Lower leg skin (tissue), 4 donors: ENCODE results near the gene CCL16. TPM values are rescaled to one million over a fixed set of nuclear protein-coding genes. Genes with fewer than 3 reads are reported as not detected.
"Not testable (repeated sequence)": the region's sequence is repeated elsewhere in the genome, so short reads cannot be mapped to it uniquely, and the experiment has no call there.

Experiments used
- DNase-seq, 2 donors: peaks; one replicate each; pipeline ENCODE4 v3.0.0-alpha.2; 2019; ENCODE audit warnings: low spot score in 2 of 2
- H3K4me3 ChIP-seq: fragments of 200-600 bp; sonication (generic); 2 replicates; pipeline ENCODE4 v1.5.1; 2017; ENCODE audit warnings: mild to moderate bottlenecking, low read depth; ENCODE audit not compliant: poor library complexity, severe bottlenecking
- CTCF ChIP-seq, 3 donors: fragments of 450-650 bp; IDR thresholded peaks; one replicate each; pipeline ENCODE4 v1.5.1; 2016; ENCODE audit warnings: antibody characterized with exemption in 3 of 3, mild to moderate bottlenecking in 3 of 3, moderate library complexity in 2 of 3
- POLR2A ChIP-seq, 2 donors: fragments of 450-650 bp; IDR thresholded peaks; one replicate each; pipeline ENCODE4 v1.6.1; 2016 to 2017; ENCODE audit warnings: antibody characterized with exemption in 2 of 2, mild to moderate bottlenecking in 1 of 2, moderate library complexity in 1 of 2
- WGBS, 2 donors: methylation state at CpG; one replicate each; pipeline ENCODE4 v1.1.5; 2018; 5-methylcytosine and 5-hydroxymethylcytosine counted together
- intact Hi-C: fragments of 100-400 bp; cut with DNase I; formaldehyde crosslinking; loops from one replicate; pipeline ENCODE4 v1.15.0; 2023; ENCODE audit warnings: low total_unique reads
- total RNA-seq, 4 donors: library from RNA; depleted of rRNA; stranded (reverse); fragments of >200 nt; gene quantifications; one replicate each; pipeline ENCODE4 v1.1.0, GENCODE V29; 2016

Gene CCL16
- total RNA-seq, 4 donors from 2014 or later: 0.39 TPM; not detected in 3

DNA sequence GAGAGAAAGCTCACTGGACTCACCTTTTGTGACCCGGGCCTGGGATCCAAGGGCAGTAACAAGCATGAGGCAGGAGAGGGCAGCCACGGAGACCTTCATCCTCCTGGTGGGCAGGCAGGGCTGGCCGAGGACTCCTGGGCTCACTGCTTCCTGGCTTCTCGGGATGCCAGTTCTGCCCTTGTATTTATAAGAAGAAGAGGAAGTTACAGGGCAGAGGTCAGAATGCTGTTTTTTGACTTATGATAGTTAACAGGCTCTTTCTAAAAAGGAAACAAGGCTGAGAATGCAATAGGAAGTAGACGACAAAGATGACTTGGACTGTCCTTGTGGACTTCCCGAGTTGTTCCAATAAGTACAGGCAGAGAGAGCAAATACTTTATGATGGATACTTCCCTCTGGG, 36.5 kb upstream of the CCL16 start, which contains the start of gene CCL23:
CCL23 (minus strand) TSS at position 174 of the 400 bp plus-strand sequence; CDS start at position 99, 75 bp downstream.
- DNase-seq: no peak
- WGBS, 2 donors: 59 to 60% methylated on average over 6 of the region's 6 CpGs
- no peak for TF ChIP-seq POLR2A (IDR thresholded peaks at IDR 0.05)
- no peak for TF ChIP-seq CTCF (IDR thresholded peaks at IDR 0.05)
- no peak within 1 kb of the TSS for H3K4me3 ChIP-seq
- intact Hi-C loops: no loop called here

DNA sequence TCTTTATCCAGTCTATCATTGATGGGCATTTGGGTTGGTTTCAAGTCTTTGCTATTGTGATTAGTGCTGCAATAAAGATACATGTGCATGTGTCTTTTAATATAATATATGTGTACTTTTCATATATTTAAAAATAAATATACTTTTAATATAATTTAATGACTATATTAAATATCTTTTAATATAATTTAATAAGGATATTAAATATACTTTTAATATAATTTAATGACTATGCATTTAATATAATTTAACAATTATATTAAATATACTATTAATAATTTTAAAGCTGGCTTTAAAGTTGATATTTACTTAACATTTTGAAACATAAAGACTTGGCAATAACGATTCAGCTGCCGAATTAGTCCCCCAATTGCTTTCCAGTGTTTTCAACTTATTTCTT, 35.3 kb upstream of the CCL16 start:
- H3K4me3 ChIP-seq: no peak overlapping the region
- intact Hi-C loops: no loop called here
- 89 to 95% methylated on average over 2 of the region's 2 CpGs for WGBS, 2 donors
- DNase-seq: no peak
- TF ChIP-seq CTCF (IDR thresholded peaks at IDR 0.05) (no peak), POLR2A (IDR thresholded peaks at IDR 0.05) (no peak)

DNA sequence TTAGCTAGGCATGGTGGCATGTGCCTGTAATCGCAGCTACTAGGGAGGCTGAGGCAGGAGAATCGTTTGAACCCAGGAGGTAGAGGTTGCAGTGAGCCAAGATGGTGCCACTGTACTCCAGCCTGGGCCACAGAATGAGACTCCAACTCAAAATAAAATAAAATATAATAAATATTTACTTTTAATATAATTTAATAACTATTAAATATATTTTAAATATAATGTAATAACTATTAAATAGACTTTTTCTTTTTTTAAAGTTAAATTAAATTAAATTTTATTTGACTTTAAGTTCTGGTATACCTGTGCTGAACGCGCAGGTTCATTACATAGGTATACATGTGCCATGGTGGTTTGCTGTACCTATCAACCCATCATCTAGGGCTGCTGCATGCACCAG, 34.6 kb upstream of the CCL16 start:
- DNase-seq, intact Hi-C loops, H3K4me3 ChIP-seq: not testable (repeated sequence)
- 88 to 93% methylated on average over 4 of the region's 4 CpGs for WGBS, 2 donors

DNA sequence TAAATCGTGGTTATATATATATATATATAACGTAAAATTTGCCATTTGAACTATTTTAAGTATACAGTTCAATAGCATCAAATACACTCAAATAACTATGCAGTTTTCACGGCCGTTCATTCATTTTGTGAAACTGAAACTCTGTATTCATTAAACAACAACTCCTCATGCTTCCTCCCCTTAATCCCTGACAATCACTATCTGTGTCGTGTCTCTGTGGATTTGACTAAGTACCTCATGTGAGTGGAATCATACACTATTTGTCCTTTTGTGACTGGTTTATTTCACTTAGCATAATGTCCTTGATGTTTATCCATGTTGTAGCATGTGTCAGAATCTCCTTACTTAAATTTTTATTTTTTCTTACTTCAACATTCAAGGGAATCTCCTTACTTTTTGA, 33.6 kb upstream of the CCL16 start:
- TF ChIP-seq POLR2A (IDR thresholded peaks at IDR 0.05) (no peak), CTCF (IDR thresholded peaks at IDR 0.05) (no peak)
- WGBS, 2 donors: 72 to 75% methylated on average over 5 of the region's 5 CpGs
- DNase-seq: no peak
- intact Hi-C loops: no loop called here
- no peak overlapping the region for H3K4me3 ChIP-seq

DNA sequence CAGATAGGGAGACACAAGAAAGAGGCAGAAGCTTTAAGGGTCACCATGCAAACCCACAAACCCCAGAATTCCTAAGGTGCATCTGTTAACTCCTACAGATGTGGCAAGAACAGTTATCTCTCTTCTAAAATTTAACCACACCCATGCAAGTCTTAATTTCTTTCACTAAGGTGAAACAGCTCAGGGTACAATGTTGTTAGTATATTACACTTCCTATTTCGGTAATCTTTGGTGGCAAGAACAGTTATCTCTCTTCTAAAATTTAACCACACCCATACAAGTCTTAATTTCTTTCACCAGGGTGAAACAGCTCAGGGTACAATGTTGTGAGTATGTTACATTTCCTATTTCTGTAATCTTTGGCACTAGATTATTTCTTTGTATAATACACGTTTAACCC, 29.9 kb upstream of the CCL16 start:
- no peak for TF ChIP-seq CTCF (IDR thresholded peaks at IDR 0.05)
- H3K4me3 ChIP-seq: no peak overlapping the region
- DNase-seq: no peak
- intact Hi-C loops: no loop called here
- WGBS, 2 donors: 72 to 85% methylated on average over 2 of the region's 2 CpGs

GRCh38 chr17:36008998-36009665, 27.8 kb upstream of the CCL16 start:
- TF ChIP-seq POLR2A (IDR thresholded peaks at IDR 0.05): no peak
- TF ChIP-seq CTCF (IDR thresholded peaks at IDR 0.05): no peak
- no peak overlapping the region for H3K4me3 ChIP-seq
- DNase-seq: no peak
- intact Hi-C loops: no loop called here
- WGBS, 2 donors: 80 to 83% methylated on average over 14 of the region's 14 CpGs
